CD1c-positive myeloid dendritic cell (primary cell): ENCODE results near the gene UNC5C.
A peak's percentile ranks its signal among the peaks of the same experiment; 100 is the strongest.

Source experiments
- DNase-seq: peaks from one replicate; pipeline ENCODE4 v3.0.0-alpha.2; 2016; ENCODE audit errors: extremely low spot score

UNC5C gene

GRCh38 chr4:95220205-95221175 lies 328.3 kb downstream of the UNC5C start:
- no peak for DNase-seq

DNA sequence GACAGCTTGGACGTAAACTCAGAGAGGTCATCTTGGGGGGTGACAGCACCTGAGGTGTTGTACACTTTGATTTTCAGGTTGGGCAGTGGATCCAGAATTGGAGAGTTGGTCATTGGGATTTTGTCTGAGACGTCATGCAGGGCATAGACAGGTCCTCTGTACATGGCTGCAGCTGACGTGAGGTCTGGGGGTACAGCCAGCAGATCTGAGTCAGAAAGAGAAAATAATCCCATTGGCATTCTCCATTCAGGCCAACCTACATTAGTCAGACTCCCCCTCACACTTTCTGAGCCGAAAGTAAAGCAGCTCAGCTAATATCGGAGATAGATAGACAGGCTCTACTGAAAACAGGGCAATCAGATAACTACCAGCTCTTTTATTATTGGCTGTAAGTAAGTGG lies 329.7 kb downstream of the UNC5C start:
- DNase-seq, result no peak

GRCh38 chr4:95217197-95217596 lies 331.6 kb downstream of the UNC5C start:
- no peak for DNase-seq

DNA sequence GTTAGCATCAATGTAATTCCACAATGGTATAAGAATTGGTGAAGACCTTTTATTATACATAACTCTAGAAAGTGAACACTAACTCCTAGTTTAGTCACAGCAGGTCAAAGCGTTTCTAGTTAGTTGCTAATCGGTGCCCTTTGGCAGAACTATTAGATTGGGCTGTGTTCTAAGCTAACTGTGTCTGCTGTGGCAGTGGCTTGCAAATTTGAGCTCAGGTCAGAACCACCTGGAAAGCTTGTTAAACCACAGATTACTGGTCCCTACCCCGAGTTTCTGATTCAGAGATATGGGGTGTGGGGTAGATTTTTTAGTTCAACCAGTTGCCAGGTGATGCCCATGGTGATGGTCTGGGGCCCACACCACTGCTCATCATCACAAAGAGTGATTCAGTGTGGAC lies 332.1 kb downstream of the UNC5C start:
- no peak for DNase-seq

DNA sequence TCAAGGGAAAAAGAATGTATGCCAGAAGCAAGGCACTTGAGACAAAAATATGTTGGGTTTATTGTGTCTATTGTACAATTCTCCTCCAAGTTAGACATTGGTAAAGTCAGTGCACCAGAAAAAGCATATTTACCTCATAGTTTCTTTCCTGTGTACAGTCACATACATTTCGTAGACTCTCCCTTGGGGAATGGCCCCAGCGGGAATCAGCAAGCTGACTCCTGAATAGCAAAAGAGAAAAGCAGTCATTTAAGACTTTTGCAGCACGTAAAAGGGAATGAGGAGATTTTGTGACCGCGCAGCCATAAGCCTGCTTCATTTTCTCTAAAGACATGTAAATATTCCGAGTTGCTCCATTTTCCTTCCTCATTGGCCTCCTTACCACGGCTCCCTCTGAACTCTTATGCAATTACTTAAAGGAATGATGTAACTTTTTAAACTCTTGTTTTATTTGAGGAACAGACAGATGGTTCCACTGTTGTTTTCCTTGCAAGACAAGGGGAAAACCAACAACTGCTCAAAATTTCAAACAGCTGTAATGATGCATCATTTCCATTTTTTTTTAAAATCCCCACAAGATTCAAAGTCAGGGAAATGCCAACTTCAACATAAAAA lies 332.7 kb downstream of the UNC5C start:
- DNase-seq, result peak; percentile 66

- no peak for DNase-seq
These were observed 333.7 kb downstream of the UNC5C start for GRCh38 chr4:95215043-95215442.

DNA sequence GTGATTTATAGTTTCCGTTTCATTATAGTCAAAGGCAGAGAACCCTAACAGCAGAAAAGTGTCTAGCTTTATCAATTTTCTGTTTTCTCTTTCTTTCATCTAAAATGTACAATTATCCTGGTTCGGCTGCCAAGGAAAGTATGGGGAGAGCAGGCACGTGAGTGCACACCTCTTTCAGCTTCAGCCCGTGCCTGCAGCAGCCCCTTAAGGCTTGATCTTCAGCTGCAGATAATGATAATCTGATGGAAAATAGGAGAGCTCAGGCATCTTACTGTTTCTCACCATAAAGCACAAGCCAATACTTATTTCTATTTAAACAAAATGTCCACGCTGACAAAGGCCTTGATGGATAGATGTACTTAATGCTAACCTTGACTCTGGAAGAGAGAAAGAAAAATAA lies 334.4 kb downstream of the UNC5C start:
- no peak for DNase-seq

- no peak for DNase-seq
These were observed 335.4 kb downstream of the UNC5C start for GRCh38 chr4:95213366-95213765.

GRCh38 chr4:95212692-95213091 lies 336.1 kb downstream of the UNC5C start:
- DNase-seq, result no peak

GRCh38 chr4:95209927-95210326 lies 338.8 kb downstream of the UNC5C start:
- DNase-seq, result no peak

DNA sequence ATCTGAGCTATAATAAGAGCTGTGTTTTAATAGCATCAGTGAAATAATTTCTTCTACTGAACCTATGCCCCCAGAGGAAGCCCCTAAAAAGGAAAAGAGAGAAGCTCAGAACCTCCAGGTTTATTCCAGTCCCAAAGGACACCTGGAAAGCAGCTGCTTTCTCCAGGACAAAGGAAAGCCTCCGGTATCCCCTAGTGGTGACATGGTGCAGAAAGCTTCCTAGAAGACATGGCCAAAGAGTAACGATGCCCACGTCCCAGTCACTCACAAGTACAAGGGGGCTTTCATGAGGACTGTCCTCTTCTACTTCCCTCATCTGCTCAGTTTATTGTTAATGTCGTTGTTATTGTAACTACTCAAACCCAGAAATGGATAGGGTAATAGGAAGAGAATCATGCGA lies 343.9 kb downstream of the UNC5C start:
- no peak for DNase-seq

GRCh38 chr4:95204267-95204844 lies 344.4 kb downstream of the UNC5C start:
- DNase-seq, result no peak

DNA sequence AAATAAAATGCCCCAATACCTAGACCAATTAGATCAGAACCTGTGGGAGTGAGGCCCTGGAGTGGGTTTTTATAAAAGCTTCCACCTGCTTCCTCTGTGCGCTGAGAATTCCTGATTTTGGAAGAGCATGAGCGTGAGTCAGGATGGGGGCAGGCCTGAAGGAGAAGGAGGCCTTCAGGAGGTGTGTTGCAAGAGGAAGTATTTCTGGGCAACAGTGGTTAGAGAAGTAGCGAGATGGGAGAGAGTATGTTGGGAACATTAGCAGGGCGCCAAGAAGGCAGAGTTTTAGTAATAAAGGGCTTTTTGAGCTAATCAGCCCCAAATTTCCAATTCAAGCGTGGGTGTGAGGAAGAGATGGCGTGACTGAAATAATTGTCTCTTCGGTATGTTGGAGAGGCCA lies 349.8 kb downstream of the UNC5C start:
- DNase-seq, result peak; percentile 5

- no peak for DNase-seq
These were observed 351.4 kb downstream of the UNC5C start for GRCh38 chr4:95197353-95197752.

- no peak for DNase-seq
These were observed 355.2 kb downstream of the UNC5C start for GRCh38 chr4:95193391-95194224.

DNA sequence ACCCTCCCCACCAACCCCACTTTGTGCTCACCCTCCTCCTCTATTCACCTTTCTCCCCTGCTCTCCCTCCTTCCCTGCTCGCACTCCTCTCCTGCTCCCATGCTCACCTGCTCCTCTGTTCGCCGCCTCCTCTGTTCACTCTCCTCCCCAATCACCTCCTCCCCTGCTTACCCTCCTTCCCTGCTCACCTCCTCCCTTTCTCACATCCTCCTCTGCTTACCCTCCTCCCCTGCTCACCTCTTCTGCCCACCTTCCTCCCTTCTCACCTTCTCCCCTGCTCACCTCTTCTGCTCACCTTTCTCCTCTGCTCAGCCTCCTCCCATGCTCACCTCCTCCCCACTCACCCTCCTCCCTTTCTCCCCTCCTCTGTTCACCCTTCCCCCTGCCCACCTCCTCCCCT lies 357.2 kb downstream of the UNC5C start:
- DNase-seq, result no peak

- no peak for DNase-seq
These were observed 357.9 kb downstream of the UNC5C start for GRCh38 chr4:95190751-95191436.

DNA sequence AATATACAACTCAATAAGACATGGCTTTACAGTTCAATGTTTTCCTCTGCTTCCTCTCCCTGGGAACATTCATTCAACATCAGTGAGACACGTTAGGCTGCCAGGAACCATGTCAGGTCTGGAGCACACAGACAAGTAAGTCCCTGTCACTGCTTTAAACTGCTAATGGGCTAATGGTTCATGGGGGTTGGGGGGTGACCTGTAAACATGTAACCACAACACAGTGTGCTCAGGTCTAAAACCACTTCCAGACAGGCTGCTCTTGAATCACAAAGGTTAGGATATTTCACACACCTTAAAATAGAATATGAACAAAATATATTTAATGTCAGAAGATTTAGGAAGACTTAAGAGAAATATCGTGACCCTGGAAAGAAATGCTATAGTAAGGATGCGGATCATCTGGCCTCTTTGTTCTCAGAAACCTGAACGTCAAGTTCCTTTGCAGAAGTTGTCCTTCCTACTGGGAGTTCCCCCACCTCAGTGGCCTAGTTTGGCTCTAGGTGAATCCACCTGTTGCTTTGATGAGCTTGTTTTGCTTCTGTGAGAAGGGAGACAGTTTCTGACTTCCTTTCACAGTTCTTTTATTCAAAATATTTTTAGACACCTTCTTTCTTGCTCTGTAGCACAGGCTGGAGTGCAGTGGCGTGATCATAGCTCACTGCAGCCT lies 359.9 kb downstream of the UNC5C start:
- no peak for DNase-seq

DNA sequence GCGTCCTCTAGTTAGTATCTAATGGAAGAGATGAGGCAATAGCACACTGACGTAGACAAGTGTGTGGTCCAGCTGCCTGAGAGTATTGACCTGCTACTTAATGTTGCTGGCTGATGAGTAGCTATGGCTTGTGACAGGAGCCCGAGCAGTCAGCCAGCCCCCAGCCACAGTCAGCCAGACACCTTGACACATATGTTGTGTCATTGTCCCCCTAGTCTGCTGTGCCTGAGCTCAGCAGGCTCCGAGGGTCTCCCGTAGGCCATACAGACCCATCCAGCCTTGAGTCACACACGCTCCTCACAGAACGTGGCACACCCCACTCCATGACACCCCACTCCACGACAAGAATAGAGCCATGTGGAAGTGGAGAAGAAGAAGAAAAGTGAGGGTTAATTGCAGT lies 362.1 kb downstream of the UNC5C start:
- DNase-seq, result no peak

GRCh38 chr4:95183656-95184408 lies 364.9 kb downstream of the UNC5C start:
- no peak for DNase-seq
